Activated naive CD8-positive, alpha-beta T cell treated with anti-CD3 and anti-CD28 coated beads, Interleukin-2, amount 50 U/mL, for 24 hours (primary cell): ENCODE results near the gene ZDHHC13.

Source experiments
- ATAC-seq: fragments of 150-1000 bp; cut with Tn5 transposase; one replicate; pipeline ENCODE4 v1.10.0; 2021
- DNase-seq: peaks from one replicate; pipeline ENCODE4 v3.0.0; 2021
- H3K27ac Mint-ChIP-seq: one replicate; pipeline ENCODE4 v1.8.0; 2021; ENCODE audit warnings: mild to moderate bottlenecking, mixed read lengths
- H3K27me3 Mint-ChIP-seq: one replicate; pipeline ENCODE4 v1.8.0; 2021; ENCODE audit warnings: mixed read lengths
- H3K36me3 Mint-ChIP-seq: one replicate; pipeline ENCODE4 v1.8.0; 2021; ENCODE audit warnings: low read depth, mixed read lengths
- H3K4me1 Mint-ChIP-seq: one replicate; pipeline ENCODE4 v1.8.0; 2021; ENCODE audit warnings: mixed read lengths
- H3K4me3 Mint-ChIP-seq: one replicate; pipeline ENCODE4 v1.8.0; 2021; ENCODE audit warnings: mild to moderate bottlenecking, moderate library complexity, mixed read lengths
- H3K9me3 Mint-ChIP-seq: one replicate; pipeline ENCODE4 v1.8.0; 2021; ENCODE audit warnings: mixed read lengths

ZDHHC13 gene

GRCh38 chr11:19116971-19117759, at the start of gene ZDHHC13:
Gene ZDHHC13, plus strand, starts transcription at chr11:19117168. Its CDS starts 82 bp downstream, at chr11:19117250.
- Mint-ChIP-seq H3K27ac (peak within 1 kb of the TSS; percentile 86), H3K27me3 (no peaks in the 10 kb centered on the region), H3K9me3 (no peaks in the 10 kb centered on the region), H3K4me1 (peaks cover 55% of the 10 kb centered on the region), H3K4me3 (peak within 1 kb of the TSS; percentile 93), H3K36me3 (peaks cover 29% of the 10 kb centered on the region)
- ATAC-seq (peak; percentile 99), DNase-seq (peak; percentile 96)

- H3K36me3 Mint-ChIP-seq = peaks cover 3% of the 10 kb centered on the region
- peaks cover 11% of the 10 kb centered on the region for H3K27me3 Mint-ChIP-seq
- no peak overlapping the region for H3K27ac Mint-ChIP-seq
- DNase-seq (peak; percentile 62), ATAC-seq (peak; percentile 80)
- peaks cover 2% of the 10 kb centered on the region for H3K4me1 Mint-ChIP-seq
- H3K4me3 Mint-ChIP-seq = no peak overlapping the region
- H3K9me3 Mint-ChIP-seq = peaks cover 5% of the 10 kb centered on the region
Measured at GRCh38 chr11:19071255-19071654, 45.7 kb upstream of the ZDHHC13 start.

GRCh38 chr11:19072464-19072863, 44.5 kb upstream of the ZDHHC13 start:
- peaks cover 13% of the 10 kb centered on the region for H3K27me3 Mint-ChIP-seq
- peak; percentile 9 for ATAC-seq
- no peak for DNase-seq
- H3K36me3 Mint-ChIP-seq = peaks cover 3% of the 10 kb centered on the region
- peaks cover 4% of the 10 kb centered on the region for H3K4me1 Mint-ChIP-seq
- H3K4me3 Mint-ChIP-seq = no peak overlapping the region
- H3K9me3 Mint-ChIP-seq = peaks cover 5% of the 10 kb centered on the region
- no peak overlapping the region for H3K27ac Mint-ChIP-seq

- ATAC-seq (no peak), DNase-seq (no peak)
- peaks cover 8% of the 10 kb centered on the region for H3K27me3 Mint-ChIP-seq
- H3K4me1 Mint-ChIP-seq = peaks cover 4% of the 10 kb centered on the region
- no peak overlapping the region for H3K4me3 Mint-ChIP-seq
- H3K36me3 Mint-ChIP-seq = peaks cover 3% of the 10 kb centered on the region
- no peak overlapping the region for H3K27ac Mint-ChIP-seq
- H3K9me3 Mint-ChIP-seq = peaks cover 4% of the 10 kb centered on the region
Measured at GRCh38 chr11:19073454-19074415, 43.2 kb upstream of the ZDHHC13 start.

GRCh38 chr11:19075636-19076035, 41.3 kb upstream of the ZDHHC13 start:
- DNase-seq (no peak), ATAC-seq (no peak)
- Mint-ChIP-seq H3K27me3 (peaks cover 4% of the 10 kb centered on the region), H3K4me3 (no peak overlapping the region), H3K36me3 (no peaks in the 10 kb centered on the region), H3K4me1 (peaks cover 4% of the 10 kb centered on the region), H3K27ac (no peak overlapping the region), H3K9me3 (no peaks in the 10 kb centered on the region)

- H3K9me3 Mint-ChIP-seq = no peaks in the 10 kb centered on the region
- peaks cover 6% of the 10 kb centered on the region for H3K27me3 Mint-ChIP-seq
- peak; percentile 66 for DNase-seq
- ATAC-seq = peak; percentile 70
- no peak overlapping the region for H3K27ac Mint-ChIP-seq
- peaks cover 2% of the 10 kb centered on the region for H3K4me1 Mint-ChIP-seq
- no peaks in the 10 kb centered on the region for H3K36me3 Mint-ChIP-seq
- H3K4me3 Mint-ChIP-seq = no peak overlapping the region
Measured at GRCh38 chr11:19076744-19077589, 40.0 kb upstream of the ZDHHC13 start.

GRCh38 chr11:19077965-19078364, 39.0 kb upstream of the ZDHHC13 start:
- no peaks in the 10 kb centered on the region for H3K36me3 Mint-ChIP-seq
- H3K27ac Mint-ChIP-seq = no peak overlapping the region
- no peaks in the 10 kb centered on the region for H3K9me3 Mint-ChIP-seq
- peaks cover 6% of the 10 kb centered on the region for H3K27me3 Mint-ChIP-seq
- no peak overlapping the region for H3K4me3 Mint-ChIP-seq
- peaks cover 2% of the 10 kb centered on the region for H3K4me1 Mint-ChIP-seq
- DNase-seq (no peak), ATAC-seq (no peak)

- Mint-ChIP-seq H3K4me1 (peaks cover 2% of the 10 kb centered on the region), H3K9me3 (no peaks in the 10 kb centered on the region), H3K4me3 (no peak overlapping the region), H3K27ac (no peak overlapping the region), H3K36me3 (no peaks in the 10 kb centered on the region), H3K27me3 (peaks cover 4% of the 10 kb centered on the region)
- DNase-seq (no peak), ATAC-seq (no peak)
Measured at GRCh38 chr11:19079643-19080440, 37.1 kb upstream of the ZDHHC13 start.

GRCh38 chr11:19080579-19080993, 36.4 kb upstream of the ZDHHC13 start:
- no peak for ATAC-seq
- Mint-ChIP-seq H3K27ac (no peak overlapping the region), H3K36me3 (no peaks in the 10 kb centered on the region), H3K9me3 (no peaks in the 10 kb centered on the region), H3K4me1 (peaks cover 2% of the 10 kb centered on the region), H3K4me3 (no peak overlapping the region), H3K27me3 (peaks cover 4% of the 10 kb centered on the region)
- DNase-seq = no peak

GRCh38 chr11:19083166-19083565, 33.8 kb upstream of the ZDHHC13 start:
- no peaks in the 10 kb centered on the region for H3K4me1 Mint-ChIP-seq
- DNase-seq (no peak), ATAC-seq (no peak)
- no peaks in the 10 kb centered on the region for H3K36me3 Mint-ChIP-seq
- no peak overlapping the region for H3K27ac Mint-ChIP-seq
- no peak overlapping the region for H3K4me3 Mint-ChIP-seq
- peaks cover 4% of the 10 kb centered on the region for H3K27me3 Mint-ChIP-seq
- H3K9me3 Mint-ChIP-seq = no peaks in the 10 kb centered on the region

- no peak overlapping the region for H3K27ac Mint-ChIP-seq
- peaks cover 11% of the 10 kb centered on the region for H3K27me3 Mint-ChIP-seq
- no peaks in the 10 kb centered on the region for H3K36me3 Mint-ChIP-seq
- ATAC-seq = no peak
- H3K4me1 Mint-ChIP-seq = no peaks in the 10 kb centered on the region
- no peaks in the 10 kb centered on the region for H3K9me3 Mint-ChIP-seq
- DNase-seq = no peak
- H3K4me3 Mint-ChIP-seq = no peak overlapping the region
Measured at GRCh38 chr11:19084661-19085315, 32.2 kb upstream of the ZDHHC13 start.

GRCh38 chr11:19087658-19088057, 29.3 kb upstream of the ZDHHC13 start:
- H3K9me3 Mint-ChIP-seq = no peaks in the 10 kb centered on the region
- H3K27ac Mint-ChIP-seq = no peak overlapping the region
- no peaks in the 10 kb centered on the region for H3K4me1 Mint-ChIP-seq
- peaks cover 19% of the 10 kb centered on the region for H3K27me3 Mint-ChIP-seq
- no peak overlapping the region for H3K4me3 Mint-ChIP-seq
- H3K36me3 Mint-ChIP-seq = no peaks in the 10 kb centered on the region
- ATAC-seq (no peak), DNase-seq (no peak)

GRCh38 chr11:19088791-19089190, 28.2 kb upstream of the ZDHHC13 start:
- no peak for DNase-seq
- H3K36me3 Mint-ChIP-seq = no peaks in the 10 kb centered on the region
- peaks cover 23% of the 10 kb centered on the region for H3K27me3 Mint-ChIP-seq
- no peak overlapping the region for H3K27ac Mint-ChIP-seq
- H3K4me3 Mint-ChIP-seq = no peak overlapping the region
- H3K4me1 Mint-ChIP-seq = no peaks in the 10 kb centered on the region
- H3K9me3 Mint-ChIP-seq = no peaks in the 10 kb centered on the region
- ATAC-seq = no peak
